HepG2 (cell line): ENCODE measurements around the gene ZNF814. TPM values are rescaled to one million over a fixed set of nuclear protein-coding genes. Genes with fewer than 3 reads are reported as not detected.

Source experiments
- FOXK1 ChIP-seq: sonication (generic); formaldehyde crosslinking; IDR thresholded peaks from 2 replicates; pipeline ENCODE4 v1.4.0; 2020; ENCODE audit warnings: low read depth, missing genetic modification reagents, borderline replicate concordance
- GATAD2A ChIP-seq: IDR thresholded peaks from 2 replicates; pipeline ENCODE4 v1.6.1; 2016
- GLI4 ChIP-seq: sonication (generic); formaldehyde crosslinking; IDR thresholded peaks from 2 replicates; pipeline ENCODE4 v1.5.1; 2020; ENCODE audit warnings: missing genetic modification reagents, mild to moderate bottlenecking, moderate library complexity, borderline replicate concordance
- KDM4B ChIP-seq: sonication (generic); formaldehyde crosslinking; IDR thresholded peaks from 2 replicates; pipeline ENCODE4 v1.4.0; 2020; ENCODE audit warnings: missing genetic modification reagents
- KLF16 ChIP-seq, 2 experiments: sonication (generic) in 1 of 2; formaldehyde crosslinking in 1 of 2; IDR thresholded peaks; 2 replicates each; pipeline versions ENCODE4 v1.6.1 to v1.8.0; 2016 to 2023; ENCODE audit warnings: missing genetic modification reagents in 2 of 2, missing compliant biosample characterization in 1 of 2
- MYNN ChIP-seq: sonication (generic); formaldehyde crosslinking; IDR thresholded peaks from 2 replicates; pipeline ENCODE4 v1.4.0; 2020; ENCODE audit warnings: mild to moderate bottlenecking, low read depth, missing genetic modification reagents
- NFE2L2 ChIP-seq: fragments of 150-350 bp; IDR thresholded peaks from 2 replicates; pipeline ENCODE4 v1.6.1; 2014; ENCODE audit warnings: low read length
- NR2F1 ChIP-seq, 2 experiments: fragments of 450-650 bp in 1 of 2; formaldehyde crosslinking in 1 of 2; IDR thresholded peaks; 2 replicates each; pipeline versions ENCODE4 v1.5.0 to v1.6.1; 2016 to 2020; ENCODE audit warnings: mild to moderate bottlenecking in 1 of 2, missing compliant biosample characterization in 1 of 2, missing genetic modification reagents in 1 of 2, moderate library complexity in 1 of 2
- PHF8 ChIP-seq: sonication (generic); formaldehyde crosslinking; IDR thresholded peaks from 2 replicates; pipeline ENCODE4 v1.5.0; 2020; ENCODE audit warnings: missing genetic modification reagents
- RELA ChIP-seq: sonication (generic); formaldehyde crosslinking; IDR thresholded peaks from 2 replicates; pipeline ENCODE4 v1.4.0; 2020; ENCODE audit warnings: missing genetic modification reagents
- SAP130 ChIP-seq: IDR thresholded peaks from 2 replicates; pipeline ENCODE4 v1.6.1; 2016; ENCODE audit warnings: low read depth
- SCMH1 ChIP-seq: sonication (generic); formaldehyde crosslinking; IDR thresholded peaks from 2 replicates; pipeline ENCODE4 v1.9.0; 2021; ENCODE audit warnings: missing genetic modification reagents, mild to moderate bottlenecking, borderline replicate concordance
- SOX6 ChIP-seq, 2 experiments: fragments of 450-650 bp in 1 of 2; sonication (generic) in 1 of 2; formaldehyde crosslinking in 1 of 2; IDR thresholded peaks; 2 replicates each; pipeline versions ENCODE4 v1.4.0 to v1.6.1; 2017 to 2020; ENCODE audit warnings: antibody characterized with exemption in 1 of 2, mild to moderate bottlenecking in 1 of 2, missing genetic modification reagents in 1 of 2
- SP1 ChIP-seq, 2 experiments: fragments of 450-650 bp in 1 of 2; sonication (generic) in 1 of 2; formaldehyde crosslinking in 1 of 2; IDR thresholded peaks; 2 replicates each; pipeline versions ENCODE4 v1.4.0 to v1.6.1; 2016 to 2020; ENCODE audit warnings: missing genetic modification reagents in 1 of 2
- SRF ChIP-seq: IDR thresholded peaks from 2 replicates; pipeline ENCODE4 v1.6.1; 2011; ENCODE audit warnings: mild to moderate bottlenecking, low read depth, low read length, moderate library complexity
- TOPORS ChIP-seq: sonication (generic); formaldehyde crosslinking; IDR thresholded peaks from 2 replicates; pipeline ENCODE4 v1.8.0; 2023; ENCODE audit warnings: mild to moderate bottlenecking, missing genetic modification reagents
- ZNF274 ChIP-seq: sonication (generic); formaldehyde crosslinking; IDR thresholded peaks from 2 replicates; pipeline ENCODE4 v1.5.1; 2020; ENCODE audit warnings: mild to moderate bottlenecking, missing genetic modification reagents
- ZNF557 ChIP-seq: sonication (generic); formaldehyde crosslinking; IDR thresholded peaks from 2 replicates; pipeline ENCODE4 v1.4.0; 2020; ENCODE audit warnings: missing genetic modification reagents
- ZNF724P ChIP-seq: sonication (generic); formaldehyde crosslinking; IDR thresholded peaks from 2 replicates; pipeline ENCODE4 v1.8.0; 2022; ENCODE audit warnings: missing genetic modification reagents, borderline replicate concordance
- polyA plus RNA-seq, 8 experiments: library from polyadenylated mRNA; depleted of rRNA in 3 of 8; stranded (reverse) in 7 of 8; unstranded in 1 of 8; fragments of >200 nt; fragmentation: Illumina TruSeq in 4 of 8; extraction: Trizol in 4 of 8; gene quantifications; 2 replicates each; pipeline versions ENCODE4 v1.2.1 to v1.2.3, GENCODE V29; 2011 to 2016; ENCODE audit warnings: low read depth in 4 of 8, missing spikeins in 1 of 8, mixed read lengths in 1 of 8; ENCODE audit not compliant: insufficient read depth in 1 of 8
- total RNA-seq, 5 experiments: library from RNA; depleted of rRNA; stranded (reverse); fragments of >200 nt; fragmentation: Illumina TruSeq; extraction: Trizol; gene quantifications; 2 replicates each; pipeline ENCODE4 v1.2.3, GENCODE V29; 2016; ENCODE audit warnings: low read depth in 1 of 5
- TF ChIP-seq, protein P1 (sequence below): sonication (generic); formaldehyde crosslinking; IDR thresholded peaks from 2 replicates; pipeline ENCODE4 v1.9.0; 2021; ENCODE audit warnings: missing genetic modification reagents, borderline replicate concordance
- TF ChIP-seq, protein P2 (sequence below): sonication (generic); formaldehyde crosslinking; IDR thresholded peaks from 2 replicates; pipeline ENCODE4 v1.5.1; 2020; ENCODE audit warnings: mild to moderate bottlenecking, missing genetic modification reagents, moderate library complexity
- TF ChIP-seq, protein P3 (sequence below): sonication (generic); formaldehyde crosslinking; IDR thresholded peaks from 2 replicates; pipeline ENCODE4 v1.4.0; 2020; ENCODE audit warnings: missing genetic modification reagents, borderline replicate concordance

The ZNF814 gene
- total and polyA plus RNA-seq, 2 of the 13 experiments (the other 11 are each of a cell fraction or from before 2014, with no cell fraction given): 2.5 to 3.4 TPM

DNA sequence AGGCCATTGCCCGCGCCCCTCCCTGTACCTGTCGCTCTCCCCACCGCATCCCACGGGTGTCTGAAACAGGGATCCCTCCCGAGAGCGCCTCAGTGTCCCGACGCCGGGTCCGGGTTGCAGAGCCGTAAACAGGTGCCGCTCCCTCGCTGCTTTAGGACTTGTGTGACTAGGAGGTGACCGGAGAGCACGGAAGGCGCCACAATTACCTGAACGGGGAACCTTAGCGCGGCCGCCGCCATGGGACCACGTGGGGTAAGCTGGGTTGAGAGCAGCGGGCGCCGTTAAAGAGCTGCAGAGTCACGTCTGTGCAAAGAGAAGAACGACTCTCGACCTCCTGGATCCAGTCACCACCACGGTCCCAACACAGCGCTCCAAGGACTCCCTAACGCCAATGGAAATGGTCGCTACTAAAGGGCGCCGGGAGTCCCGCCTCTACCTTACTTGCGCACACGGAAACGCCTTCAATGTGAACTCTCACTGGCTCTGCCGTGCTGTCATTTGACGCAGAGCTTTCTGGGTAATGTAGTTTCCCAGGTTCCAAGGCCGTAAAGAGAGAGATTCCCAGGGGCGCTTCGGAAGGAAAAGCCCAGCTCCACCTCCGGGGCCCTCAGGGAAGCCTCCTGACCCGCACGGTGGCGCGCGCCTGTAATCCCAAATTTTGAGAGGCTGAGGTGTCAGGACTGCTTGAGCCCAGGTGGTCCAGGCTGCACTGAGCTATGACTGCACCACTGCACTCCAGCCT, 74.2 kb downstream of the ZNF814 start, which contains the start of gene ZNF552 (continued):
- TF ChIP-seq, protein P1, sequence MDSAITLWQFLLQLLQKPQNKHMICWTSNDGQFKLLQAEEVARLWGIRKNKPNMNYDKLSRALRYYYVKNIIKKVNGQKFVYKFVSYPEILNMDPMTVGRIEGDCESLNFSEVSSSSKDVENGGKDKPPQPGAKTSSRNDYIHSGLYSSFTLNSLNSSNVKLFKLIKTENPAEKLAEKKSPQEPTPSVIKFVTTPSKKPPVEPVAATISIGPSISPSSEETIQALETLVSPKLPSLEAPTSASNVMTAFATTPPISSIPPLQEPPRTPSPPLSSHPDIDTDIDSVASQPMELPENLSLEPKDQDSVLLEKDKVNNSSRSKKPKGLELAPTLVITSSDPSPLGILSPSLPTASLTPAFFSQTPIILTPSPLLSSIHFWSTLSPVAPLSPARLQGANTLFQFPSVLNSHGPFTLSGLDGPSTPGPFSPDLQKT (CRISPR knock-in tag): no peak
- TF ChIP-seq GATAD2A (CRISPR knock-in tag): peak; percentile 28; the same call in 1 of the 2 replicates
- no peak for TF ChIP-seq SCMH1 (CRISPR knock-in tag)
- TF ChIP-seq MYNN: 0 out of 2 replicates have a peak, but pooled peaks have one; percentile 26
- TF ChIP-seq, protein P2, sequence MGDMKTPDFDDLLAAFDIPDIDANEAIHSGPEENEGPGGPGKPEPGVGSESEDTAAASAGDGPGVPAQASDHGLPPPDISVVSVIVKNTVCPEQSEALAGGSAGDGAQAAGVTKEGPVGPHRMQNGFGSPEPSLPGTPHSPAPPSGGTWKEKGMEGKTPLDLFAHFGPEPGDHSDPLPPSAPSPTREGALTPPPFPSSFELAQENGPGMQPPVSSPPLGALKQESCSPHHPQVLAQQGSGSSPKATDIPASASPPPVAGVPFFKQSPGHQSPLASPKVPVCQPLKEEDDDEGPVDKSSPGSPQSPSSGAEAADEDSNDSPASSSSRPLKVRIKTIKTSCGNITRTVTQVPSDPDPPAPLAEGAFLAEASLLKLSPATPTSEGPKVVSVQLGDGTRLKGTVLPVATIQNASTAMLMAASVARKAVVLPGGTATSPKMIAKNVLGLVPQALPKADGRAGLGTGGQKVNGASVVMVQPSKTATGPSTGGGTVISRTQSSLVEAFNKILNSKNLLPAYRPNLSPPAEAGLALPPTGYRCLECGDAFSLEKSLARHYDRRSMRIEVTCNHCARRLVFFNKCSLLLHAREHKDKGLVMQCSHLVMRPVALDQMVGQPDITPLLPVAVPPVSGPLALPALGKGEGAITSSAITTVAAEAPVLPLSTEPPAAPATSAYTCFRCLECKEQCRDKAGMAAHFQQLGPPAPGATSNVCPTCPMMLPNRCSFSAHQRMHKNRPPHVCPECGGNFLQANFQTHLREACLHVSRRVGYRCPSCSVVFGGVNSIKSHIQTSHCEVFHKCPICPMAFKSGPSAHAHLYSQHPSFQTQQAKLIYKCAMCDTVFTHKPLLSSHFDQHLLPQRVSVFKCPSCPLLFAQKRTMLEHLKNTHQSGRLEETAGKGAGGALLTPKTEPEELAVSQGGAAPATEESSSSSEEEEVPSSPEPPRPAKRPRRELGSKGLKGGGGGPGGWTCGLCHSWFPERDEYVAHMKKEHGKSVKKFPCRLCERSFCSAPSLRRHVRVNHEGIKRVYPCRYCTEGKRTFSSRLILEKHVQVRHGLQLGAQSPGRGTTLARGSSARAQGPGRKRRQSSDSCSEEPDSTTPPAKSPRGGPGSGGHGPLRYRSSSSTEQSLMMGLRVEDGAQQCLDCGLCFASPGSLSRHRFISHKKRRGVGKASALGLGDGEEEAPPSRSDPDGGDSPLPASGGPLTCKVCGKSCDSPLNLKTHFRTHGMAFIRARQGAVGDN (CRISPR knock-in tag): peak; percentile 79
- TF ChIP-seq ZNF274 (CRISPR knock-in tag): peak; percentile 20; the same call in 1 of the 2 replicates
- peak; percentile 74; the same call in 1 of the 2 replicates for TF ChIP-seq PHF8 (CRISPR knock-in tag)
- TF ChIP-seq, protein P3, sequence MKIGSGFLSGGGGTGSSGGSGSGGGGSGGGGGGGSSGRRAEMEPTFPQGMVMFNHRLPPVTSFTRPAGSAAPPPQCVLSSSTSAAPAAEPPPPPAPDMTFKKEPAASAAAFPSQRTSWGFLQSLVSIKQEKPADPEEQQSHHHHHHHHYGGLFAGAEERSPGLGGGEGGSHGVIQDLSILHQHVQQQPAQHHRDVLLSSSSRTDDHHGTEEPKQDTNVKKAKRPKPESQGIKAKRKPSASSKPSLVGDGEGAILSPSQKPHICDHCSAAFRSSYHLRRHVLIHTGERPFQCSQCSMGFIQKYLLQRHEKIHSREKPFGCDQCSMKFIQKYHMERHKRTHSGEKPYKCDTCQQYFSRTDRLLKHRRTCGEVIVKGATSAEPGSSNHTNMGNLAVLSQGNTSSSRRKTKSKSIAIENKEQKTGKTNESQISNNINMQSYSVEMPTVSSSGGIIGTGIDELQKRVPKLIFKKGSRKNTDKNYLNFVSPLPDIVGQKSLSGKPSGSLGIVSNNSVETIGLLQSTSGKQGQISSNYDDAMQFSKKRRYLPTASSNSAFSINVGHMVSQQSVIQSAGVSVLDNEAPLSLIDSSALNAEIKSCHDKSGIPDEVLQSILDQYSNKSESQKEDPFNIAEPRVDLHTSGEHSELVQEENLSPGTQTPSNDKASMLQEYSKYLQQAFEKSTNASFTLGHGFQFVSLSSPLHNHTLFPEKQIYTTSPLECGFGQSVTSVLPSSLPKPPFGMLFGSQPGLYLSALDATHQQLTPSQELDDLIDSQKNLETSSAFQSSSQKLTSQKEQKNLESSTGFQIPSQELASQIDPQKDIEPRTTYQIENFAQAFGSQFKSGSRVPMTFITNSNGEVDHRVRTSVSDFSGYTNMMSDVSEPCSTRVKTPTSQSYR (CRISPR knock-in tag): no peak
- TF ChIP-seq RELA (CRISPR knock-in tag): no peak
- peak; percentile 41; the same call in 1 of the 2 replicates for TF ChIP-seq GLI4 (CRISPR knock-in tag)
- no peak for TF ChIP-seq ZNF557 (CRISPR knock-in tag)
- TF ChIP-seq KLF16 (CRISPR knock-in tag; IDR thresholded peaks at IDR 0.05): peak in 1 of 2 experiments; percentile 24; a peak in 1 of 4 replicates
- TF ChIP-seq KDM4B: no peak
- 0 out of 2 replicates have a peak, but pooled peaks have one; percentile 12 for TF ChIP-seq NFE2L2
- TF ChIP-seq NR2F1 (CRISPR knock-in tag; IDR thresholded peaks at IDR 0.05): no peak
- TF ChIP-seq SAP130 (CRISPR knock-in tag): peak; percentile 89
- TF ChIP-seq FOXK1 (CRISPR knock-in tag): peak; percentile 31; the same call in 1 of the 2 replicates
- TF ChIP-seq SP1 (IDR thresholded peaks at IDR 0.05): no peak
- TF ChIP-seq SP1 (CRISPR knock-in tag; IDR thresholded peaks at IDR 0.05): no peak
- TF ChIP-seq SRF: 0 out of 2 replicates have a peak, but pooled peaks have one; percentile 49
- TF ChIP-seq TOPORS (CRISPR knock-in tag): no peak
- no peak for TF ChIP-seq SOX6 (IDR thresholded peaks at IDR 0.05)
- no peak; the same call in 1 of the 2 replicates for TF ChIP-seq SOX6 (CRISPR knock-in tag; IDR thresholded peaks at IDR 0.05)
- no peak for TF ChIP-seq ZNF724P (CRISPR knock-in tag)
